ENCODE results near the gene UBA52.
"Not testable (repeated sequence)": the region's sequence is repeated elsewhere in the genome, so short reads cannot be mapped to it uniquely, and the experiment has no call there.

UBA52 gene

DNA sequence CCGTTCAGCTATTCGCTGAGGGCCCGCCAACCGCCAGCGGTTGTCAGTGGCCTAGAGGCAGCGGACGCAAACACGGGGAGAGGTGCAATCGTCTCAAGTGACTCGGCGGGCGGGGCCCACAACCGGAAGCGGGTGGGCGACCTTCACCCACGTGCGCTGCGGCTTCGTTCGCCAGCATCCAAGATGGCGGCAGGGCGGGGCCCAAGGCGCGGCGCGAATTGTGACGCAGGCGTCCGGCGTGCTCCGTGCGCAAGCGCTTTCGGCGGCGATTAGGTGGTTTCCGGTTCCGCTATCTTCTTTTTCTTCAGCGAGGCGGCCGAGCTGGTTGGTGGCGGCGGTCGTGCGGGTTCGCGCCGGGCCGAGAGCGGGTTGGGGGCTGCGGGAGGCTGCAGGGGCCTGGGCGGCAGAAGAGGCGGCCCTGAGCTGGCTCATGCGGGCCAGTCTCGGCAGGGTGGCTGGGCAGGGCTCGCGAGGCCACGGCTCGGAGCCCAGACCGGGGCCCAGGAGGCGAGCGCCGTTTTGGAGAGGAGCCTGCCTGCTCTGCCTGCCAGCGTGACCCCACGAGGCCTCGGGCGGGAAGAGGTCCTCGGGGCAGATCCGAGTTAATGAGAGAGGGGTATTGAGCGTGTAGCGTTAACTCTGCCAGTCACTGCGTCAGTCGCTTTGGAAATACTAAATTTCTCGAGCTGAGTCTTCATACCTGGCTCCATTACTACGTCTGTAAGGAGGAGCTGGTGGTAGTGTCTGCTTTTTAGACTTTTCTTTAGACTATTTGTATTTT, at the start of gene UBA52:
UBA52 (plus strand) TSS at position 294 of the 781 bp plus-strand sequence. CDS start 1,444 bp downstream, outside the sequence.
- peak; percentile 100 for DNase-seq (ENCODE audit: low read depth)

DNA sequence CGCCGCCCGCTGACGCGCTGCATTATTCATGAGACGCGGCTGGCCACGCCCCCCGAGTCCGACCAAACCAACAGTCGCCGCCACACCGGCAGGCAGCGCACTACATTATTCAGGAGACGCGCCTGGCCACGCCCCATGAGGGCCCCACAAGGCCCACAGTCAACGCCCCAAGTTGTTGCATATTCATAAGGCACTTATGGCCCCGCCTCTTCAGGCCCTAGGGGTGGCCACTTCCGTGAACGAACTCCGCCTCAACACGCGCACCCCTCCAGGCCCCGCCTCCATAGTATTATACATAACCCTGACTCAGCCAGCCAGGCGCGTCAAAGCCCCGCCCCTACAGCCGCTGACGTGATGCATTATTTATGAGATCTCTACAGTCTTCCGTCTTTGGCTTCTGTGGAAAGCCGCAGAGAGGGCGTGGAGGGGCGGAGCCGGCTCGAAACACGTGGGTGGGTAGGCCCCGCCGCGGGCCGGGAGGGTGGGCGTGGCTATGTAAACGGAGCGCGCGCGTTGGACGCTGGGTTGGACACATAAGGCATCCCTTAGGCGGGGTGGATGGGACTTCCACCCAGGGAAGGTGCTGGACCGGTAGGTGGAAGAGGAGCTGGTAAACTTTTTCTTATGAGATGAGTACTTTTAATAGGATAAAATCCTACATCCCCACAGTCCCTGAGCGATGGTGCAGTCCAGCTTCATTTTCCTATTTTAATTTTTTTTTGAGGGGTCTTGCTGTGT, 49.4 kb upstream of the UBA52 start:
- peak; percentile 100 for DNase-seq (ENCODE audit: low read depth)

DNA sequence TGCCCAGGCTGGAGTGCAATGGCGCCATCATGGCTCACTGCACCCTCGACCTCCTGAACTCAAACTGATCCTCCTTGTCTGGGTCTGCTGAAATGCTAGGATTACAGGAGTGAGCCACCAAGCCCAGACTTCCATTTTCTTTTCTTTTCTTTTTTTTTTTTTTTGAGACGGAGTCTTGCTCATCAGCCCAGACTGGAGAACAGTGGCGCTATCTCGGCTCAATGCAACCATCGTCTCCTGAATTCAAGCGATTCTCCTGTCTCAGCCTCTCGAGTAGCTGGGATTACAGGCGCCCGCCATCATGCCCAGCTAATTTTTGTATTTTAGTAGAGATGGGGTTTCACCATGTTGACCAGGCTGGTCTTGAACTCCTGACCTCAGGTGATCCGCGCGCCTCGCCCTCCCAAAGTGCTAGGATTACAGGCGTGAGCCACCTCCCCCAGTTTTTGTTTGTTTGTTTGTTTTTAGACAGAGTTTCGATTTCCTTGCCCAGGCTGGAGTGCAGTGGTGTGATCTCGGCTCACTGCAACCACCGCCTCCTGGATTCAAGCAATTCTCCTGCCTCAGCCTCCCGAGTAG, 48.7 kb upstream of the UBA52 start:
- not testable (repeated sequence) for DNase-seq (ENCODE audit: low read depth)

DNA sequence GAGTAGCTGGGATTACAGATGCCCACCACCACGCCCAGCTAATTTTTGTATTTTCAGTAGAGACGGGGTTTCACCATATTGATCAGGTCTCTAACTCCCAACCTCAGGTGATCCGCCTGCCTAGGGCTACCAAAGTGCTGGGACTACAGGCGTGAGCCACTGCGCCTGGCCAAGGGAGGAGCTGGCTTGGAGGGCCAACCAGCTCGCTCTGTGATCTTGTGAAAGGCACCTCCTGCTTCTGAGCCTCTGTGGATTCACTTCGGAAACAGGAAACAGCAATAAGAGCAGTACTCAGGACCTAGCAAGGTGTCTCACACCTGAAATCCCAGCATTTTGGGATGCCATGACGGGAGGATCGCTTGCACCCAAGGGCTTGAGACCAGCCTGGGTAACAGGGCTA, 47.8 kb upstream of the UBA52 start:
- no peak for DNase-seq (ENCODE audit: low read depth)

DNA sequence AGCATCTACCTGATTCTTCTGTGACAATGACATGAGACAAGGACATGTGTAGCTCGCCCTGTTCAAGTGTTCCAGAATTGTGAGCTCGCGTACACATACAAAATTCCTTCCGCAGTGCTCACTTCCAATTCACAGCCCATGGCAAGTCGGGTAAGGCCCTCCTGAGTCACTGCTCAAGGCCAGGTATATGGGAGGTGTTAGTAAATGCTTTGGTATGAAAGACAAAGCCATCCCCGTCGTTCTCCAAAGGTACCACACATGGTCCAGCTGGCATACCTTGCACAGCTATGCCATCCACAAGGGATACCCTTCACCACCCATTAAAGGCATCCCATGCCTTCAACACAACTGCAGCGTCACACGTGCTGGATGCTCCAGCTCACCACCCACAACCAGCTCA, 45.3 kb upstream of the UBA52 start:
- DNase-seq (ENCODE audit: low read depth) = no peak

DNA sequence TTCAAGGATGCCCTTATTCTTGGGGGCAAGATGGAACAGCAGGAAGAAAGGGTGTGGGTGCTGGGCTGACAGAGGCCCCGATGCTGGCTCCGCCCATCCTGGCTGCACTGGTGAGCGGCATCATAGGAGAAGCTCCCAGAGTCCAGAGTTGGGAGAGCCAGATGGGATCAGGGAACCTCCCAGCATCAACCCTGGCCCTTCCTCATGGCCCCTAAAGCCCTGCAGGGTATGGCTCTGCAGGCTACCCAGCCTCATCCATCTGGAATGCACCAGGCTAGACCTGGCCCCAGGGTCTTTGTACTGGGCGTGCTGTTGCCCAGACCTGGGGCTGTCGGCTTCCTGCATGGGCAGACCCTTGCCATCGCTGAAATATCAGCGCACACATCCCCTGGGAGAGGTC, 41.9 kb upstream of the UBA52 start:
- no peak for DNase-seq (ENCODE audit: low read depth)

DNA sequence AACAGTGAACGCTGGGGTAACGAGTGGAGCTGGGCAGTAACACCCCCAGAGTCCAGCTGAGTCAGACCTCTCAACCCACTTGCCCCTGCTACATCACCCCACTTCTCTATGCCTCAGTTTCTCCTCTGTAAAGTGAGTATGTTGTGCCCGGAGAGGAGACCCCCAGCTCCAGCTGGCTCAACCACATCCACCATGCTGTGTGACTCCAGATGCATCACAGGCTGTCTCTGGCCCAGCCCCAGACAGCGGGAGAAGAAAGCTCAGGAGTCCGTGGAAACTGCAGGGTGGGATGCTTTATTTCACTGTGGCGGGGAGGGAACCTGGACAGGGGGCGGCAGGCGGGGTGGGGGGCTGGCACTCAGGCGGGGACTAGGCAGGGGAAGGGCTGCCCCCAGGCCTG, 40.2 kb upstream of the UBA52 start:
- no peak for DNase-seq (ENCODE audit: low read depth)

DNA sequence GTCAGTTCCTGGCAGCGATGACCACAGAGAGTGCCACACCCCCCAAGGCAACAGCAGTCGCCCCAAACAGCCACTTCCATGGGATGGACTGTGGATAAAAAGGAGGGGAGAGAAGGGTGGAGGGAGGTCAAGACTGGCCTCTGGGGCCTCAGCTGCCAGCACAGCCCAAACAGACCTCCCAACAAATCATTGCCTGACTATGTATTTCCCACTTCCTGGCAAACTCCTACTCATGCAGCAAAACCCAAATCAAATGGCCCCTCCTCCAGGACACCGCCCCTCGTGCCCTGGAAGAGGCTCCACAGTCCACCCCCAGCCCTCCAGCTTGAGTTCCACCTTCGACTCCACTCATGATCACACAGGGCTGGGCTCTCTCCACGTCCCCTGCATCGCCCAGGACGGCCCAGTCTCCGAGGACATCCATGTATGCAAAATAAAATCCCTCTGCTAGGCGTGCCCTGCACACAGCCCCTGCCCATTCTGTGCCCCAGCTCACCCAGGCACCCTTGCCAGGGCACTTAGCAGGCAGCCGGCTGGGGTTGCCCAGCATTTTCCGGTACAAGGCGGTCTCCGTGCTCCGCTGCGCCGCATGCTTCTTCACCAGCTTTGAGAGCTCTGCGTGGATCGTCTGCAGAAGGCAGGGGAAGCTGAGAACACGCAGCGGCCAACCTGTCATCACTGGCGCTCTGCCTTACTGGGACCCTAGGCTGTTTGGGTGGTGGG, 39.3 kb upstream of the UBA52 start:
- no peak for DNase-seq (ENCODE audit: low read depth)

DNA sequence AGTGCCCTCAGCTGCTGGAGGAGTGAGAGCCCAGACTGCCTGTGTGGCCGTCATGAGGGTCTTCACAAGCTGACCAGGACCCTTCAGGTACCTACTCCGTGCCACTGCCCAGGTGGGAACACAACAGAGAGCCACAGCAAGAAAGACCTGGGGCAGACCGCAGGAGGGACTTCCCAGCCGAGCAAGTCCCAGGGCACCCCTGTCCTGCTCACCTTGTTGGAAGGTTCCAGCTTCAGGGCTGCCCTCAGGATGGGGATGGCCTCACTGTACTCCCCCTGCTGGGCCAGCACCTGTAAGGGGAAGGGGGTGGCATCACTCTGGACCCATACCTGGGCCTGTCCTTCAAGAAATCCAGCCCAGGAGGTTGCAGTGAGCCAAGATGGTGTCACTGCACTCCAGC, 38.6 kb upstream of the UBA52 start:
- DNase-seq (ENCODE audit: low read depth) = no peak

DNA sequence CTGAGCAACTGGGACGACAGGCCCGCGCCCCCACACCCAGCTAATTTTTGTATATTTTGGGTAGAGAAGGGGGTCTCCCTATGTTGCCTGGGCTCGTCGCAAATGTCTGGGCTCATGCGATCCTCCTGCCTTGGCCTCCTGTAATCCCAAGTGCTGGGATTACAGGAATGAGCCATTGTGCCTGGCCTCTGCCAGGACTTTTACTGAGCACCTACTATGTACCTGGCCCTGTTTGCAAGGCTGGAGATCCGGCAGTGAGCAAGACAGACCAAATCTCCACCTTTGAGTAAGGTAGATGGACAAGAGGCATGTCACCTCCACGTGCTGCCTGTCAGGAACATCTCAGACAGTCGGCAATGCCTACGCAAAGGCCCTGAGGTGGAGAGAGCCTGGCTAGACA, 35.2 kb upstream of the UBA52 start:
- DNase-seq (ENCODE audit: low read depth) = no peak

DNA sequence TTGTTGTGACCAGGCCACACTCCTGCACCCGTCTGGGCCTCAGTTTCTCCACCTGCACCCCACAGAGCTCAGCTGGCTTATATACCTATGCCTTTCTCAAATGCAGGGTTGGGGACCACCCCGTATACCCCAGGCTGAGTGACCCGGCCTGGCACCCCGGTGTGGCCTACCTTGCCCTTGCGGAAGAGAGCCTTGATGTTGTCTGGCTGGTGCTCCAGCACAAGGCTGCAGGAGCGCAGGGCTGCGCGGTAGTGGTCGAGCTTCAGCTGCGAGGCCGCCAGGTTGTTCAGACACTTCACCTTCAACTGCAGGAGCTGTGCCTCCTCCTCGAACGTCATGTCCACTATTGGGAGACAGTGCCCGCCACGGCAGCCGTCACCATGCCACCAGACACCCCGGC, 34.2 kb upstream of the UBA52 start:
- DNase-seq (ENCODE audit: low read depth) = no peak

DNA sequence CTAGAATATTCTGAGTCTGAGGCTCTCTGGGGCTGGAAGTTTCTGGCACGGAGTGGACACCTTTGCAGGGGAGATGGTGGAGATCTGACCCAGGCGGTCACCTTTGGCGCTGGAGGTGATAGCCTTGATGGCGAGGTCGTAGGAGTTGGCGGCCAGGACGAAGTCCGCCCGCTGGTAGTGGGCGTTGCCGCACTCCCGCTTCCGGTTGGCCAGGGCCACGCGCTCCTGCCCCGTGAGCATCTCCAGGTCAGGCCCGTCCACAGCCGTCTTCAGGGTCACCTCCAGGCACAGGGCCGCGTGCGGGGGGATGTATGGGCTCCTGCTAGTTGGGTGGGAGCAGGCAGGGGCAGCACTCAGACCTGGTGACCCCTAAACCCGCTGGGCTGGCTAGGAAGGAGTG, 33.5 kb upstream of the UBA52 start:
- DNase-seq (ENCODE audit: low read depth) = no peak

DNA sequence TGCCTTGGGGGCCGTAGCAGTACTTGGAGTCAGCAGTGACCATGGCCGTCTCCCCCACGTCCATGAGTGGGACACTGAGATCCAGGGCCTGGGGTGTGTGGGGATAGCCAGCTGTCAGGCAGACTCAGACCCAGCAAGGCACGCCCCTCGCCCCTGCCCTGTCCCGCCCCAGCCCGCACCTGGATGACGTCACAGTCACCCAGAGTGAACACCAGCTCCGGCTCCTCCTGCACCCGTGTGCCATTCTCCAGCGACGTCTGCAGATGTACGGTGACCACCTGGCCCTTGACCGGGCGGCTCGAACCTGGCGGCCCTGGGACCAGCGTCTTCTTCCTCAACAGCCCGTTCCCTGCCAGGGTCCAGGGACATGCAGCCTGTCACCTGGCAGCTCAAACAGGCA, 32.3 kb upstream of the UBA52 start:
- no peak for DNase-seq (ENCODE audit: low read depth)

DNA sequence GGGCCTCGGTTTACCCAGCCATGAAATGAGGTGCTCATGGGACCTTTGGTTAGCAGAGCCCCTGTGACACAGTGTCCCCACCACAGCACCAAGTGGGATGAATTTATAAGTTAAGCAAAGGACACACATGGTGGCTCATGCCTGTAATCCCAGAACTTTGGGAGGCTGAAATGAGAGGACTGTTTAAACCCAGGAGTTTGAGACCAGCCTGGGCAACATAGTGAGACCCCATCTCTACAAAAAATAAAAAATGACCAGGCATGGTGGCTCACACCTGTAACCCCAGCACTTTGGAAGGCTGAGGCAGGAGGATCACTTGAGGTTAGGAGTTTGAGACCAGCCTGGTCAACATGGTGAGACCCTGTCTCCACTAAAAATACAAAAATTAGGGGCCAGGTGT, 31.5 kb upstream of the UBA52 start:
- DNase-seq (ENCODE audit: low read depth) = not testable (repeated sequence)

DNA sequence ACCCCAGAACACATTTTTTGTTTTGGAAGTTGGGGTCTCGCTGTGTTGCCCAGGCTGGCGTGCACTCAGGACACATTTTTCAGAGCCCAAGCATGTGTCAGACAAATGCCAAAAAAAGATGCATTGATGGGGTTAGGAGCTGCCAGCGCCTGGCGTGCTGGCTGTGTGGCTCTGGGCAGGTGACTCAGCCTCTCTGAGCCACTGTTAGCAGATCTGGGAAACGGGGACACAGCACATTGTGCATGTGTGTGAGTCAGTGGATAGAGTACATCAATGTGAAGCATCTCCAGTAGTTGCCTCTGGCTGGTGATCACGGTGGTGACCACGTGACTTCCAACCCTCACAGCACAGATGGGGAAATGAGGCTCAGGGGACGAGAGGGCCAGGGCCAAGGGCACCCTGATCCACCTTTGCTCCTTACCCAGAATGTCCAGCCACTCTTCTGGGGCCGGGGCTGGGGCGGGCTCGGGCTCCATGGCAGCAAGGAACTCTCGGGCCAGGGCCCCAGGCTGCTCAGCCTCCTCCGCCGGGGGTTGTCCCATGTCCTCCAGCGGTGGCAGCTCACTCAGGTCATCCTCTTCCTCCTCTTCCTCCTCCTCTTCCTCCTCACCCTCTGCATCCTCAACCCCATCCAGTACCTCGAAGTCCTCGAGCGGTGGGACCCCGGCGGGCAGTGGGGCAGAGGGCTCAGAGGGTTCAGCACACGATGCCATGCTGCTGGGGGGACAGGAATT, 30.2 kb upstream of the UBA52 start:
- DNase-seq (ENCODE audit: low read depth) = peak; percentile 12

DNA sequence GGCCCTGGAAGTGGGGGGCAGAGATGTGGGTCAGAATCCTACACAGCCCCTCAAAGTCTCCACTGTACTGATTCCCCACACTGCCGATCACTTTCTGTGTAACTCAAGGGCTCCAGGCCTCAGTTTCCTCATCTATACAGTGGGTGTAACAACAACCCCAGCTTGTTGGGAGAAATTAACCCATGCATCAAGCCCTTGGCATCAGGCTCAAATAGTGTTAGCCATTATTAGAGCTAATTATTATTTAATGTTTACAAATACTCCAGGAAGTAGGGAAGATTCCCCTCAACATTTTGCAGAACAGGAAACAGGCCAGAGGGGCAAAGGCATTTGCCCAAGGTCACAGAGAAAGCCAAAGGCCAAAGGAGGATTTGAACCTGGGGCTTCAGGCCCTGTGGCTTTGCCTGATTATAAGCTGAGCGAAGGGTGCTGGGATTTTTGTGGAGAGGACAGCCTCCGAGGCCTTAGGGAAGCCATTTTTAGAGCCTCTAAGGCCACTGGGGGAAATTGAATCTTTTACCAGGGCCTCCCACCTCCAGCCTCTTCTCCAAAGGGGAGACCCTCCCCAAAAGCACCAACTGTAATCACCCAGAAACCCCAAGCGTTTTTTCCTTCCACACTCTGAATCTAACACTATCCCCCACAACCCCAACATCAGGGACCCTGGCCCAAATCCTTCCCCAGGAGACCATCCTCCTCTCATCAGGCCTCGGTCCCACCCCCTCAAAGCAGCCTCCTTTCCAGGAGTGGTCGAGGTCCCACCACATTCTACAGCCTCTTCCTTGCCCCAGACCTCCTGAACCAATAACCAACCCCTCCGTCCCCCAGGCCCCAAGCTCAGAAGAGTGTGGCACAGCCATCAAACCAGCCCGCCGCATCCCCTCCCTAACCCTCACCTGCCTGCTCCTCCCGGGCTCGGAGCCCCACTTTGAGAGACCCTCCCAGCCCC, 29.4 kb upstream of the UBA52 start:
- no peak for DNase-seq (ENCODE audit: low read depth)

DNA sequence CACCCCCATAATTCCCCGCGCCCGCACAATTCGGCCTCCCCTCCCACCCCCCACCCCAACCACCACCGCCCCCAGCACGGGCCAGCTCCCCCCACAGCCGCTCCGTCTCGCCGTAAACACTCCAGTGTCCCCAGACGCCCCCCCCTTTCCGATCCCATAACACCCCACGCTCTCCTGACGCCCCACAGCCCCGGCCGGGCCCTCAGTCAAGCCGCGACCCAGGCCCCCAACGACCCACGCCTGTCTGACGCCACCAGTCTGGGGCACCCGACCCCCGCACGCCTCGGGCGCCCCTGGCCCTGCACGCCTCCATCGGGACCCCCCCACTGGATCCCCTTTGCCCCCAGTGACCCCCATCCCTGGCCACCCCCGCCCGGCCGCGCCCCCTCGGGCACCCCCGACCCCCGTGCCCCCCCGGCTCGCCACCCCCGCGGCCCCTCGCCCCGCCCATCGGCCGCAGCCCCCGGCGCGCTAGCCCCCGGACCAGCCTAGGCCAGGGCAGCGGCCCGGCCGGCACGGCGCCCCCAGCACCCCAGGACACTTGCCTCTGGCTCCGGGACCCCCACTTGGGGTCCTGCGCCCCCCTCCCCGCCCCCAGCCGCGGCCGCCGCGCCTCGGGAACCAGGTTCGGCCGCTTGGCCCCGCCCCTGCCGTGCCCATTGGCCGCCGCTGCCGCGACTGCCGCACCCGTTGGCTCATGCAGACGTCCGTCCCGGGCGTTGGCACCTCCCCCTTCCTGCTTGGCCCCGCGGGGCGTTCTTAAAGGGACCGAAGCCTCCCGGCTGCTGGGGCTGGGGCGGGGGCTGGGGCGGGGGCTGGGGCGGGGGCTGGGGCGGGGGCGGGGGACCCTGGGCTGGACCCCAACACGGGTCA, 28.5 kb upstream of the UBA52 start, which contains the start of gene FKBP8:
FKBP8 (minus strand) TSS at position 633 of the 873 bp plus-strand sequence. CDS start 1,603 bp downstream, outside the sequence.
- peak; percentile 93 for DNase-seq (ENCODE audit: low read depth)

DNA sequence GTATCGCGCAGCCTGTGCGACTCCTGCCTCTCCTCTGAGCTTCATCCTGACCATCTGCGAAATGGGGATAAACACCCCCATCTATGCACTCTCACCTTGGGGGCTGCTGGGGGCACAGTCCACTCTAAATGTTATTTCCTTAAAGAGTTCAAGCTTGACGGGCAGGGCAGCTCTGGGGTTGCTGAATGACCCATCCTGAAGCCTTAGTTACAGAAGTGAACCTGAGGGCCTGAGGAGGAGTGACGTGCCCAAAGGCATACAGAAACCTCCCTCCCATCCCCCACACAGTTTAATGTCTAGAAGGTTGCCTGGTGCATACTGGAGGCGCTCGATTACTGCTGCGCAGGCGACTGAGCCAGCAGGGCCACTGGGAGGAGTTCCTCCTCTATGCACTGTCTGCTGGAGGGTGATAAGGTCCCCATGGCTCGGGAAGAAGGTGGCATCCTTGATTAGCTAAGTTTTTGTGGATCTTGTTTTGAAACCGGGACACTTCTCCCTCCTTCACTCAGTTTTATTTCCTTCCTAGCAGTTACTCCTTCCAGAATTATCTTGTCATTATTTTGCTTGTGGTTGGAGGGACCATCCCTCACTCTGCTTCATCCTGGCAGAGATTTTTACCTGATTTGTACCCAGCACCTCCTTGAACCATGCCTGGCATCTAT, 27.7 kb upstream of the UBA52 start:
- peak; percentile 63 for DNase-seq (ENCODE audit: low read depth)

DNA sequence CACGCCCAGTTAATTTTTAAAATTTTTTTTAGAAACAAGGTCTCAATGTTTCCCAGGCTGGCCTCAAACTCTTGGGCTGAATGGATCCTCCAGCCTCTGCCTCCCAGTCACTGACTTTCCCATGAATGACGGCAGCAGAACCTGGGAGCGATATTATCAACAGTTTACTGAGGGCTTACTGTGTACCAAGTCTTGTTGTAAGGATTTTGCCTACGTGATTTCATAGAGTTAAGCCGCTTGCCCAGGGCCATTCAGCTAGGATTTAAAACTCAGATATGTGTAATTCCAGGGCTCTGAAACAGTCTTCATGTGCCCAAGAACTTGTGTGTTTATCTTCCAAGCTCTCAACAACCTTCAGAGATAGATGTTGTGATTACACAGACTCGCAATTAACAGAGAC, 20.0 kb upstream of the UBA52 start:
- DNase-seq (ENCODE audit: low read depth) = no peak

Data from activated T-cell treated with anti-CD3 and anti-CD28 coated beads for 48 hours (primary cell).